ENCODE results near the gene SPDL1.

DNA sequence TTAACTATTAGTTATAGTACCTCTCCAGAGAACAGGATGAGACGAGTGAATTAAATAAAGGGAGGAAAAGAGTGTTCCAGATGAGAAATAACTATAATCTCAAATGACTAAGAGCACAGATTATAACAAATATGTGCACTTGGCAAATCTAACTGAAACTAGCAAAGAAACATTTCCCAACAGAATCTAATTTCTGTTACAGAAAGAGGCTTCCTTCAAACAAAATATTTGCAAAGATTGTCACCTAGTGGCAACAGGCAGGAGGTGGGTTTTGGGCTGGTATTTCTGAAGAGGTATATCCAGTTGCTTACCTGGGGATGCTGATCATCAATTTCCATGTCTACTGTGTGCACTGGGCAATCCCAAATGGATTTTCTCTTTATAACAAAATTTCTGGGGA lies 5.6 kb upstream of the SPDL1 start:
- TF ChIP-seq, protein P1, sequence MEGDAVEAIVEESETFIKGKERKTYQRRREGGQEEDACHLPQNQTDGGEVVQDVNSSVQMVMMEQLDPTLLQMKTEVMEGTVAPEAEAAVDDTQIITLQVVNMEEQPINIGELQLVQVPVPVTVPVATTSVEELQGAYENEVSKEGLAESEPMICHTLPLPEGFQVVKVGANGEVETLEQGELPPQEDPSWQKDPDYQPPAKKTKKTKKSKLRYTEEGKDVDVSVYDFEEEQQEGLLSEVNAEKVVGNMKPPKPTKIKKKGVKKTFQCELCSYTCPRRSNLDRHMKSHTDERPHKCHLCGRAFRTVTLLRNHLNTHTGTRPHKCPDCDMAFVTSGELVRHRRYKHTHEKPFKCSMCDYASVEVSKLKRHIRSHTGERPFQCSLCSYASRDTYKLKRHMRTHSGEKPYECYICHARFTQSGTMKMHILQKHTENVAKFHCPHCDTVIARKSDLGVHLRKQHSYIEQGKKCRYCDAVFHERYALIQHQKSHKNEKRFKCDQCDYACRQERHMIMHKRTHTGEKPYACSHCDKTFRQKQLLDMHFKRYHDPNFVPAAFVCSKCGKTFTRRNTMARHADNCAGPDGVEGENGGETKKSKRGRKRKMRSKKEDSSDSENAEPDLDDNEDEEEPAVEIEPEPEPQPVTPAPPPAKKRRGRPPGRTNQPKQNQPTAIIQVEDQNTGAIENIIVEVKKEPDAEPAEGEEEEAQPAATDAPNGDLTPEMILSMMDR (IDR thresholded peaks at IDR 0.05), result no peak
- TF ChIP-seq EP300 (IDR thresholded peaks at IDR 0.05) (no peak), POLR2AphosphoS5 (IDR thresholded peaks at IDR 0.05) (no peak), POLR2A (IDR thresholded peaks at IDR 0.05) (no peak)

Data from stomach (tissue), 4 donors.